Pons (tissue), 1 donor: ENCODE data around the gene PI4KA.
"Not testable (repeated sequence)": the region's sequence is repeated elsewhere in the genome, so short reads cannot be mapped to it uniquely, and the experiment has no call there.

ENCODE experiments used
- DNase-seq: peaks from one replicate; pipeline ENCODE4 v3.0.0-alpha.2; 2016; ENCODE audit warnings: low spot score

The PI4KA gene

DNA sequence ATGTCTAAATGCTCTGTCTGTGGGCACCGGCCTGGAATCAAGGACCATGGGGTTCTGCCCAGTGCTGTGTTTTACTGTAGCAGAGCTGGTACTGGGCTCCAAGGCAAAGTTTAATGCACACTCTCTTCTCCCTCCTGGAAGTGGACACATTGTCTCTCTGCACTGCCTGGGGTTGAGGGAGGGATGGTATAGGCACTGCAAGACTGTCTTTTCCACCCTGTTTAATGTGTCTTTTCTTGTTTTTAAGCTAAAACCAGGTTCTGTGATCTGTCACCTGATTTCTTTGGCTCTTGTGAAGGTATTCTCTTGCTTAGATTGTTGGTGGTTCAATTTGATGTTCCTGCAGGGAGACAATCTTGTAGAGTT, 194.0 kb downstream of the PI4KA start:
- no peak for DNase-seq

DNA sequence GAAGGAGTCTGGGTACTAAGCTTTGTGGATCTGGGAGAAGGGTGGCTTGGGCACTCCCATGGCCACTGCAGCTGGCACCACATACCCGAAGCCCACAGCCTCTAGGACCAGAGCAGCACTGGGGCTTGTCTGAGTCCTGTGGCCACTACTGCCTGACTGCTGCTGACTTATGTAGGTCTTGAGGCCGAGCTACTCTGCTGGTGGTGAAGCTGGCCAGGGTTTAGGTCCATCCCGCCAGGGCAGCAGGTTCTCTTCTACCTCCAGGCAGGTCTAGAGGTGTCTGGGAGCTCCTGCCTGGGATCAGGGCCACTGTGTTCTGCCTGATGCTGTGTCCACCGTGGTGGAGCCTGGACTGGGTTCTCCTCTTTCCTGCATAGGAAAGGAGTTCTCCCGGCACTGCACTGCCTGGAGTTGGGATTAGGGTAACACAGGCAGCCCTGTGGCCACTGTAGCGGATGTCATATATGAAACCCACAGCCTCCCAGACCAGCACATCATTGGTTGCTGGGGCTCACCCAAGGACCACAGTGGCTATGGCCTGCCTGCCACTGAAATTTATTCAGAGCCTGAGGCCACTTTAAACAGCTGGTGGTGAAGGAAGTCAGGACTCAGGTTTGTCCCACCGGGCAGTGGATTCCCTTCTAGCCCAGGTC, 194.5 kb downstream of the PI4KA start:
- no peak for DNase-seq

DNA sequence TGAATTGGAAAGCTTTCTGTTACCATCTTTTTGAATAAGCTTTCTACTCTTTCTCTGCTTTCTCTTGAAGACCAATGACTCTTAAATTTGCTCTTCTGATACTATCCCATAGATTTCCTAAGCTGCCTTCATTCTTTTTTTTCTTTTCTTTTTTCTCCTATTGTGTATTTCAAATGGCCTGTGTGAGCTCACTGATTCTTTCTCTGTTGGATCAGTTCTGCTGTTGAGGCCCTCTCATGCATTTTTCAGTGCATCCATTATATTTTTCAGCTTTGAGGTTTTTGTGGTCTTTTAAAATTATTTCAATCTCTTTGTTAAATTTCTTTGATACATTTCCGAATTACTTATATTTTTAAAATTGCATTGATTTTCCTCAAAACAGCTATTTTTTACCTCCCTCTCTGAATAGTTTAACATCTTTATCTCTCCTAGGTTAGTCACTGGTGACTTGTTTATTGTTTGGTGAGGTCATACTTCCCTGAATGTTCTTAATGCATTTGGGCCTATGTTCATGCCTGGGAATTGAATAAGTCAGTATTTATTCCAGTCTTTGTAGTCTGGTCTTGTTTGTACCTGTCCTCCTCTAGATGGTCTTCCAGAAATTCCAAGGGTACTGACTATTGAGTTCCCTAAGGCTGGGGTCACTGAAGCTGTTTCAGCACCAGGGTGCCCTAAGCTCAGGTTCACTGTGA, 195.3 kb downstream of the PI4KA start:
- no peak for DNase-seq

DNA sequence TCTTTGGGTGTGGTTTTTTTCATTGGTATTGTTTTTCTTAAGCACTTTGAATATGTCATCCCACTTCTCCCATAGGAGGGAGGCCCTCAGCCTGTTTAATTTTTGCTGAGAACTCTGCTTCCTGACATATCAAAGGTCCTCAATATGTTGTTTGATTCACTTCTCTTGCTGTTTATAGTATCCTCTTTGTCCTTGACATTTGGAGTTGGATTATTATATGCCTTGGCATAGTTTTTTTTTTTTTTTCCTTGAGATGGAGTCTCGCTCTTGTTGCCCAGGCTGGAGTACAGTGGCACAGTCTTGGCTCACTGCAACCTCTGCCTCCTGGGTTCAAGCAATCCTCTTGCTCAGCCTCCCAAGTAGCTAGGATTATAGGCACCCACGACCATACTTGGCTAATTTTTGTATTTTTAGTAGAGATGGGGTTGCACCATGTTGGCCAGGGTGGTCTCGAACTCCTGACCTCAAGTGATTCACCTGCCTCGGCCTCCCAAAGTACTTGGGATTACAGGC, 196.0 kb downstream of the PI4KA start:
- not testable (repeated sequence) for DNase-seq

DNA sequence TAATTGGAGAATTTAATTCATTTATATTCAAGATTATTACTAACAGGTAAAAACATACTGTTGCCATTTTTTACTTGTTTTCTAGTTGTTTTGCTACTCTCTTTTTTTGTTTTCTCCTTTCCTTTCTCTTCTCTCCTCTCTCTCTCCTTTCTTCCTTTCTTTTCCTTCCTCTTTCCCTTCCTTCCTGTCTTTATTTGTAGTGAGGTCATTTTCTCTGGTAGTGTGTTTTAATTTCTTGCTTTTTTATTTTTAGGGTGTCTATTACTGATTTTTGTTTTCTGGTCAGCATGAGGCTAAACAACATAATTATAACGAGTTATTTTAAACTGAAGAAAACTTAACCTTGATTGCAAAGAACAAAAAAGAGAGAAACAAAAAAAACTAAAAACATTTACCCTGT, 197.1 kb downstream of the PI4KA start:
- DNase-seq: no peak

DNA sequence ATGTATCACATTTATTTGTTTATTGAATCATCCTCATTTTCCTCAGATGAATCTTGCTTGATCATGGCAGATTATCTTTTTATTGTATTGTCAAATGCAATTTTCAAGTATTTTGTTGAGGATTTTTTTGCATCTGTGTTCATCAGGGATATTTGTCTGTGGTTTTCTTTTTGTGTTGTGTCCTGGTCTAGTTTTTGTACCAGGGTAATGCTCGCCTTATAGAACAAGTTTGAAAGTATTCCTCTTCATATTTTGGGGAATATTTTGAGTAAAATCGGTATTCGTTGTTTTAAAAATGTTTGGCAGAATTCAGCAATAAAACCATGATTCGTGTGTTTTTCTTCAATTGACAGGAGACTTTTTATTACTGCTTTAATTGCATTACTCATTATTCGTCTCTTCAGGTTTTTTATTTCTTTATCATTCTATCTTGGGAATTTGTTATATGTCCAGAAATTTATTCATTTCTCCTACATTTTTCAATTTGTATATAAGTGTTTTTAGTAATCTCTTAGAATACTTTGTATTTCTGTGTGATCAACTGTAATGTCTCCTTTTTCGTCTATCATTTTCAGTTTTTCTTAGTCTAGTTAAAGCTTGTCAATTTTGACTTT, 198.1 kb downstream of the PI4KA start:
- no peak for DNase-seq

DNA sequence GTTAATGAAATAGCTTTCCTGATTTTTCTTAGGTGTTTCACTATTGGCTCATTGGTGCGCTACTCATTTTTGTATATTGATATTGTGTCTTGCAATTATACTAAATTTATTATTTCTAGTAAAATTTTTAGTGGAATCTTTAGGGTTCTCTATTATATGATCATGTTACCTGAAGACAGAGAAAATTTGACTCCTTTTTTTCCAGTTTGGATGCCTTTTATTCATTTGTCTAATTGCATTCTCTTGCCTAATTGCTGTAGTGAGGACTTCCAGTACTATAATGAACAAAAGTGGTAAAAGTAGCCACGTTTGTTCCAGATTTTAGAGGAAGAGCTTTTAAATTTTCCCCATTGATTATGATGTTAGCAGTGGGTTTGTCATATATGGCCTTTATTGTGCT, 198.7 kb downstream of the PI4KA start:
- DNase-seq: no peak

DNA sequence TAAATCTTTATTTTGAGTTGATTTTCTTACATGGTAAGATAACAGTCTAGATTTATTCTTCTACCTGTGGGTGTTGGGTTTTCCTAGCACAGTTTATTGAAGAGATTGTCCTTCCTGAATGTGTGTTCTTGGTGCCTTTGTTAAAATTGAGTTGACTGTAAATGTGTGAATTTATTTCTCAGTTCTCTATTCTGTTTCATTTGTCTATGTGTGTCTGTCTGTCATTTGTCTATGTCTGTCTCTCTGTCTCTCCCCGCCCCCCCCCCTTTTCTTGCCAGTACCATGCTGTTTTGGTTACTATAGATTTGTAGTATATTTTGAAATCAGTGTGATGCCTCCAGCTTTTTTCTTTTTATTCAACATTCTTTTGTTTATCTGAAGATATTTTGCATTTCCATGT, 199.4 kb downstream of the PI4KA start:
- DNase-seq: no peak

DNA sequence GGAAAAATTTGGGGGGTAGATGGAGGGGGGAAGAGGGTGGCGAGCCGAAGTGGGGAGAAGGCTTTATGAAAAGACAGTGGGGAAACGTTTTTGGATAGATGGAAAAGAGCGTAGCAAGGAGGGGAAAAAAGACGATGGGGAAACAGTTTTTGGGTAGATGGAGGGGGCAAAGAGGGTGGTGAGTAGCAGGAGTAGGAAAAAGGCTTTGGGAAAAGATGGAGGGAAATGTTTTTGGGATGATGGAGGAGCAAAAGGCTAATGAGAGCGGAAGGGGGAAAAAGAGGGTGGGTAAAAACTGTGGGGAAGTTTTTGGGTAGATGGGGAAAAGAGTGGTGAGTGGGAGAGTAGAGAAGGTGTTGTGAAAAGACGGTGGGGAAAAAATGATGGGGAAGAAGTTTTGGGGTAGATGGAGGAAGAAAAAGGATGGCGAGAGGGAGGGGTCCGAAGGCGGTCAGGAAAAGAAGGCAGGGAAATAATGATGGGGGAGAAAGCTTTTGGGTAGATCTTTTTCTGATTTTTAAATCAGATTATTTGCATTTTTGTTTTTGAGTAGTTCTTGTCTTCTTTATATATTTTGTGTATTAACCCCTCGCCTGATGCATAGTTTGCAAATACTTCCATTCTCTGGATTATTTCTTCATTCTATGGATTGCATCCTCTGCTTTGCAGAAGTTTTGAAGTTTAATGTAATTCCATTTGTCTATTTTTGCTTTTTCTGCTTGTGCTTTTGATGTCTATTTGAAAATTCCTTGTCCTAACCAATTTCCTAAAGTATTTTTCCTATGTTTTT, 200.0 kb downstream of the PI4KA start:
- no peak for DNase-seq

DNA sequence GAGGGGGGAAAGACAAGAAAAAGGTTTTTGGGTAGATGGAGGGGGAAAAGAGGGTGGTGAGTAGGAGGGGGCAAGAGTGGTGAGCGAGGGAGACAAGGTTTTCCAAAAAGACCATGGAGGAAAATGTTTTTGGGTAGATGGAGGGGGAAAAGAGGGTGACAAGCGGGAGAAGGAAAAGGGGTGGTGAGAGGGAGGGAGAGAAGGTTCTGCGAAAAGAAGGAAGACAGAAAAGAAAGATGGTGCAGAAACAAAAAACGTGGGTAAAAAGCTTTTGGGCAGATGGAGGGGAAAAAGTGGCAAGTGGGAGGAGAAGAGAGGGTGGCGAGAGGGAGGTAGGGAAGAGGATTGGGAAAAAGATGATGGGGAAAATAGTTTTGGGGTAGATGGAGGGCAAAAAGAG, 200.6 kb downstream of the PI4KA start:
- no peak for DNase-seq
